Activated CD4-positive, alpha-beta memory T cell treated with anti-CD3 and anti-CD28 coated beads, Interleukin-2, amount 10 ng/mL, durations not matched to agents 7 days and 5 days (primary cell): Measurements from ENCODE around the gene VSTM2B. TPM values are rescaled to one million over a fixed set of nuclear protein-coding genes. Genes with fewer than 3 reads are reported as not detected.
A peak's percentile ranks its signal among the peaks of the same experiment; 100 is the strongest.

Experiments used
- CTCF ChIA-PET: fragments of 350-600 bp; sonication (Branson Sonifier 250); formaldehyde crosslinking; loops from one replicate; lab custom pipeline; 2021; ENCODE audit warnings: antibody characterized with exemption, inconsistent platforms; lab: Charles Lee
- POLR2A ChIA-PET: fragments of 350-600 bp; sonication (Branson Sonifier 250); formaldehyde crosslinking; loops from one replicate; lab custom pipeline; 2021; ENCODE audit warnings: antibody characterized with exemption; lab: Charles Lee
- DNase-seq: peaks from one replicate; pipeline ENCODE4 v3.0.0-alpha.2; 2020
- H3K27ac Mint-ChIP-seq: one replicate; pipeline ENCODE4 v1.8.0; 2021; ENCODE audit warnings: mild to moderate bottlenecking, mixed read lengths
- H3K27me3 Mint-ChIP-seq: one replicate; pipeline ENCODE4 v1.8.0; 2021; ENCODE audit warnings: mixed read lengths
- H3K36me3 Mint-ChIP-seq: one replicate; pipeline ENCODE4 v1.8.0; 2021; ENCODE audit warnings: low read depth, mixed read lengths
- H3K4me1 Mint-ChIP-seq: one replicate; pipeline ENCODE4 v1.8.0; 2021; ENCODE audit warnings: mixed read lengths
- H3K4me3 Mint-ChIP-seq: one replicate; pipeline ENCODE4 v1.8.0; 2021; ENCODE audit warnings: mild to moderate bottlenecking, mixed read lengths
- H3K9me3 Mint-ChIP-seq: one replicate; pipeline ENCODE4 v1.8.0; 2021; ENCODE audit warnings: mixed read lengths
- total RNA-seq, 2 experiments: library from RNA; stranded (reverse); gene quantifications; one replicate each; pipeline ENCODE4 v1.2.3, GENCODE V29; 2021

Gene VSTM2B
- total RNA-seq, 2 experiments from 2014 or later: not detected

- ChIA-PET POLR2A (interaction anchor here (0.8 kb wide), 1 partner anchor 190 kb away, joined by 3 read pairs; the partner anchor contains the start of gene C19orf12), CTCF (no interaction called here)
- no peak for DNase-seq
- Mint-ChIP-seq H3K9me3 (no peaks in the 10 kb centered on the region), H3K4me1 (peaks cover 22% of the 10 kb centered on the region), H3K36me3 (peaks cover 3% of the 10 kb centered on the region), H3K4me3 (peak overlapping the region; percentile 27), H3K27ac (no peak overlapping the region), H3K27me3 (peaks cover 62% of the 10 kb centered on the region)
These were observed 622 bp upstream of the VSTM2B start for GRCh38 chr19:29524912-29525831.

GRCh38 chr19:29526730-29527499 lies 1.1 kb downstream of the VSTM2B start:
- peaks cover 72% of the 10 kb centered on the region for H3K27me3 Mint-ChIP-seq
- H3K9me3 Mint-ChIP-seq: no peaks in the 10 kb centered on the region
- DNase-seq: no peak
- CTCF ChIA-PET: interaction anchor here (1.8 kb wide), 1 partner anchor 59 kb away, joined by 6 read pairs; no protein-coding TSS in a partner anchor
- POLR2A ChIA-PET: no interaction called here
- H3K4me1 Mint-ChIP-seq: peaks cover 22% of the 10 kb centered on the region
- H3K36me3 Mint-ChIP-seq: peaks cover 3% of the 10 kb centered on the region
- no peak overlapping the region for H3K27ac Mint-ChIP-seq
- no peak overlapping the region for H3K4me3 Mint-ChIP-seq

- ChIA-PET CTCF (interaction anchor here (1.1 to 1.8 kb wide), 6 partner anchors 10 to 264 kb away, joined by 3 to 6 read pairs (median 4); no protein-coding TSS in a partner anchor), POLR2A (interaction anchor here (1.0 kb wide), 1 partner anchor 186 kb away, joined by 3 read pairs; no protein-coding TSS in a partner anchor)
- DNase-seq: no peak
- Mint-ChIP-seq H3K4me1 (peaks cover 22% of the 10 kb centered on the region), H3K27ac (no peak overlapping the region), H3K4me3 (no peak overlapping the region), H3K9me3 (no peaks in the 10 kb centered on the region), H3K27me3 (peaks cover 76% of the 10 kb centered on the region), H3K36me3 (peaks cover 3% of the 10 kb centered on the region)
These were observed 1.9 kb downstream of the VSTM2B start for GRCh38 chr19:29527500-29528328.

- Mint-ChIP-seq H3K4me3 (no peak overlapping the region), H3K27me3 (peaks cover 69% of the 10 kb centered on the region), H3K9me3 (no peaks in the 10 kb centered on the region), H3K27ac (no peak overlapping the region), H3K4me1 (peaks cover 22% of the 10 kb centered on the region), H3K36me3 (peaks cover 3% of the 10 kb centered on the region)
- DNase-seq: peak; percentile 68
- ChIA-PET CTCF (interaction anchor here (0.6 to 1.8 kb wide), 7 partner anchors 9 to 489 kb away, joined by 3 to 6 read pairs (median 4); no protein-coding TSS in a partner anchor), POLR2A (interaction anchor here (1.0 kb wide), 1 partner anchor 186 kb away, joined by 3 read pairs; no protein-coding TSS in a partner anchor)
These were observed 2.7 kb downstream of the VSTM2B start for GRCh38 chr19:29528350-29528945.

- POLR2A ChIA-PET: interaction anchor here (1.0 kb wide), 1 partner anchor 185 kb away, joined by 3 read pairs; no protein-coding TSS in a partner anchor
- peaks cover 22% of the 10 kb centered on the region for H3K4me1 Mint-ChIP-seq
- H3K9me3 Mint-ChIP-seq: no peaks in the 10 kb centered on the region
- H3K36me3 Mint-ChIP-seq: peaks cover 3% of the 10 kb centered on the region
- H3K27ac Mint-ChIP-seq: peak overlapping the region; percentile 44
- peaks cover 63% of the 10 kb centered on the region for H3K27me3 Mint-ChIP-seq
- CTCF ChIA-PET: interaction anchor here (0.6 to 1.8 kb wide), 5 partner anchors 55 to 490 kb away, joined by 3 to 6 read pairs (median 4); no protein-coding TSS in a partner anchor
- no peak for DNase-seq
- peak overlapping the region; percentile 3 for H3K4me3 Mint-ChIP-seq
These were observed 3.3 kb downstream of the VSTM2B start for GRCh38 chr19:29528946-29529645.

GRCh38 chr19:29529646-29530539 lies 4.1 kb downstream of the VSTM2B start:
- no peaks in the 10 kb centered on the region for H3K9me3 Mint-ChIP-seq
- H3K27ac Mint-ChIP-seq: peak overlapping the region; percentile 44
- peaks cover 21% of the 10 kb centered on the region for H3K4me1 Mint-ChIP-seq
- peaks cover 56% of the 10 kb centered on the region for H3K27me3 Mint-ChIP-seq
- no peak for DNase-seq
- ChIA-PET POLR2A (no interaction called here), CTCF (no interaction called here)
- H3K4me3 Mint-ChIP-seq: no peak overlapping the region
- peaks cover 3% of the 10 kb centered on the region for H3K36me3 Mint-ChIP-seq

- DNase-seq: no peak
- no peaks in the 10 kb centered on the region for H3K9me3 Mint-ChIP-seq
- no peak overlapping the region for H3K4me3 Mint-ChIP-seq
- ChIA-PET CTCF (no interaction called here), POLR2A (no interaction called here)
- H3K36me3 Mint-ChIP-seq: peaks cover 3% of the 10 kb centered on the region
- no peak overlapping the region for H3K27ac Mint-ChIP-seq
- H3K4me1 Mint-ChIP-seq: peaks cover 20% of the 10 kb centered on the region
- peaks cover 51% of the 10 kb centered on the region for H3K27me3 Mint-ChIP-seq
These were observed 5.0 kb downstream of the VSTM2B start for GRCh38 chr19:29530540-29531457.

GRCh38 chr19:29531458-29532025 lies 5.7 kb downstream of the VSTM2B start:
- CTCF ChIA-PET: no interaction called here

GRCh38 chr19:29532097-29532496 lies 6.3 kb downstream of the VSTM2B start:
- Mint-ChIP-seq H3K4me3 (no peak overlapping the region), H3K4me1 (peaks cover 18% of the 10 kb centered on the region), H3K27ac (no peak overlapping the region), H3K36me3 (peaks cover 3% of the 10 kb centered on the region), H3K27me3 (peaks cover 48% of the 10 kb centered on the region), H3K9me3 (no peaks in the 10 kb centered on the region)
- POLR2A ChIA-PET: no interaction called here
- no peak for DNase-seq
- CTCF ChIA-PET: no interaction called here

More at GRCh38 chr19:29531458-29532025, 5.7 kb downstream of the VSTM2B start:
- no peak for DNase-seq
- Mint-ChIP-seq H3K36me3 (peaks cover 3% of the 10 kb centered on the region), H3K4me3 (no peak overlapping the region), H3K9me3 (no peaks in the 10 kb centered on the region), H3K27ac (no peak overlapping the region), H3K4me1 (peaks cover 18% of the 10 kb centered on the region), H3K27me3 (peaks cover 50% of the 10 kb centered on the region)
- POLR2A ChIA-PET: no interaction called here

GRCh38 chr19:29532956-29533355 lies 7.2 kb downstream of the VSTM2B start:
- CTCF ChIA-PET: no interaction called here
- POLR2A ChIA-PET: no interaction called here
- DNase-seq: no peak
- H3K9me3 Mint-ChIP-seq: no peaks in the 10 kb centered on the region
- peaks cover 41% of the 10 kb centered on the region for H3K27me3 Mint-ChIP-seq
- H3K4me1 Mint-ChIP-seq: peaks cover 12% of the 10 kb centered on the region
- H3K27ac Mint-ChIP-seq: no peak overlapping the region
- no peak overlapping the region for H3K4me3 Mint-ChIP-seq
- peaks cover under 1% of the 10 kb centered on the region for H3K36me3 Mint-ChIP-seq
